Stimulated activated CD4-positive, alpha-beta T cell treated with anti-CD3 and anti-CD28 coated beads, TNF-alpha, amount 100 ng/mL, for 1 hour (primary cell): Measurements from ENCODE around the gene NRP1.

ENCODE experiments used
- DNase-seq, 3 donors: peaks; one replicate each; pipeline ENCODE4 v3.0.0-alpha.2; 2020; ENCODE audit warnings: low read depth in 3 of 3, low spot score in 1 of 3

The NRP1 gene

DNA sequence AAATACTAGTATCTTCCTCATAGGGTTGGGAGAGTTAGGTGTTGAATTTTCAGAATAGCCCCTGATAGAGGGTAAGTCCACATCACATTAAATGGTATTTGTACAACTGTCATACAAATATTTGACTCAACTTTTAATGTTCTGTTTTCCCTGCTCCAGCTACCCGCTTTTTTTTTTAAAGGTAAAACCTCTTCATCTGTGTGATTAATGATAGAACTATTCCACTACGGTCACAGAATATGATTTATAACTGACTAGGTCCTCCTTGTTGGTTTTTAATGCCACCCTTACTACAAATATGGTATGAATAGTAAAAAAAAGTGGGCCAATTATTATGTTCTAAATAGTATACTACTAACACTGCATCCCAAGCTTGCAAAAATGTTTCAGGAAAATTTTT is 15.6 kb upstream of the NRP1 start:
- DNase-seq = no peak

DNA sequence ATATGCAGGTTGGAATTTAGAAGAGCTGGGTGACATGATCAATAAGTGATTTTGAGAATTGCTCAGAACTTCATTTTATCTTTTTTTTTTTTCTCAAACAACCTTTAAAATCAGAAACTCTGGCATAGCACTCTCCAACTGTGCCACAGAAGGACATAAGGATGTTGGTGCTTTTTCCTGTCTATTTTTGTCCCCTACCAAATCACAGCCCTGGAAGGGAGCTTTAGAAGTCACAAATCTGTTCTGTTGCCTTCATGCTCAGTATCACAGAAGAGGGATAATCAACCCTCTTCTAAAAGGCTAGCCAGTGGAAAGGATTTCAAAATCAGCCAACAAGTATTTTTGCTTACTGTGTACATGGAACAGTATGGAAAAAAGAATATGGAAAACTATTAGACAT is 14.8 kb upstream of the NRP1 start:
- no peak for DNase-seq

DNA sequence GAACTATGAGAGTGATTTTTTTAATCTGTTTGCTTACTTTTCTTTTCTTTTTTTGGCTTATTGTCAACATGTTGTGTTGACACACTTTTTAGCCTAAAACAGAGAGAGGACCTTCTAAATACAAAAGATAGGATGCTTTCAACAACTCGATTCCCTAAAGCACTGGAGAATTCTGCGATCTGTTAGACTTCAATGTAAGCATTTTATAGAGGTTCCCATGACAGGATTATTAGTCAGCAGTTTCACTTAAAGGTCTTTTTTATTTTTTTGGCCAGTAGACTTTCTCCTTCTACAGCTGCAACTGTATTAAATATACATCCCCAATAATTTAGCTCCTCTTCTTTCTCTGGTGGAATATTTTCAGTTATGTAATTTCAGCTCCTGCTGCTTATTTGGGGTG is 12.7 kb upstream of the NRP1 start:
- no peak for DNase-seq

DNA sequence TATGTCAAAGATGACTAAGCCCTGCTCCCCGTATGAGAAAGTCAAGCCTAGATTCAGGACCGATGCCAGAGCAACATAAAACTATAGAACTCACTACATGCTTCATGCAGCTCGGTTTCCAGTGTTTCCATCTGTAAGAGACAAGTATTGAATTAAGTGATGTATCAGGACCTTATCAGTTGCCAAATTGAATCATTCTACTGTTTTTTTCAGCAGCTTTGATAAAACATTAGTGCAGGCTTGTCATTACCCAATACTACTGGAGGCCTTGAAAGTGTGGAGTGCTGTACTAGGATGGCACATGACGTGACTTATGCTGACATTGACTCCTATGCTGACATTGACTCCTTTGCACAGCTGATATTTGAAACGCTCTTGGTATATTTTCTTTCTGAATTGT is 10.8 kb upstream of the NRP1 start:
- no peak for DNase-seq

DNA sequence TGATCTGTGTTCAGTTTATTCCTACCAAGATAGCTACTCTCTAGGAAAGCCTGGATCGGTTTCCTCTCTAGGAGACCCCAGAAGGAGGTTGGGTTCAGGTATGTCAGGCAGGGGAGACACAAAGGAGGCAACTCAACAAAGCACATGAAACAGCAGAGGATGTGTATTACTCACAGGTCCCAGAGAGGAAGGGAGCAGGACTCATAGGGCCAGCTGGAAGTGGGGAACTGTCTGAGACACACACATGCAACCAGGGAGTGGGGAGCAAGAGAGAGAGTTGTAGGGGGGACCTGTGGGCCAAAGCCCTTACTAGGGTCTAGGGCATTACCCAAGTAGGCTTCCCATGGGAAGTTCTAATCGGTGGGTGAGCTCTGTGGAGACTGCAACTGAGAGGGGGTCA is 10.2 kb upstream of the NRP1 start:
- no peak for DNase-seq

DNA sequence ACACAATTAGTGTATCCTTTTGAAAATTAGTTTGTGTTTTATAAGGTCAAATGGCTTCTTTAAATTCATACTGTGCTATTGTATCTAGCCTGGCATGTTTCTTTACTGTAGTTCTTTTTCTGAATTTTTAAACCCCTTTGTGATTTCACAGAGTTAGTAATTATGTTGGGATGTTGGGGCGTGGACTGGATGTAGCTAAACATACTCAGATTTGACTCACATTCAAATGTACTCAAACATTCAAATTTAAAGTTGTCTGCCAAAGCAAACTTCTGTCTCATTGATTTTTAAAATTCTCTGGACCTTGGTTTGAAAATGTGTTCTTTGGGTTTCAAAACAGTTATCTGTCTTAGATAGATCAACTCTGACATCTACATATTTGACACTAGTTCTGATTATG is 7.2 kb upstream of the NRP1 start:
- DNase-seq = no peak

DNA sequence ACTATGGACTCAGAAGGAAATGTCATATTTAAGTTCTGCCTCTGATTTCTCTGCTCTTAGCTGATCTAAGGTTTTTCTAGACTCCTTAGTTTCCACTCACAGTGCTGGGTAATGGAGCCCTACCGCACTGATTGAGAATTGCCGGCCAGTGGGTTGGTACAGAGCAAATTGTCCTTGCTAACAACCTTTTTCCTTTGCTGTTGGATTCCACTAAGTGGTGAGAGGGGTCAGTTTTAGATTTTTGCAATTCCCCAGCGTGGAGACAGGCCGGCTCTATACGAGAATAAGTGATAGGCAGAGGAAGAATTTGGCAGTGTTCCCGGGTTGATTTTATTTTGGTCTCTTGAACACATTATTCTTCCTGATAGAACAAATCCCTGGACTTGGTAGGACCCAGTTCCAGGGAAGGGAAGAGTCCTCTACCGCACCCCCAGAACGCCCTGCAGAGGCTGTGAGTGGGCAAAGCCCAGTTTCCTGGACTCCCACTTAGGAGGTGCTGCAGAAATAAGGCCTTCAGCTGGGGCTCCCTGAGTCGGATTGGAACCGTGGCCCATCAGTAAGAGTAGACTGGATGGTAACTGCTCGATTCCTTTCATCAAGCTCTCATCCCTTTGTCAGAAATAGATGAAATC is 3.0 kb upstream of the NRP1 start:
- DNase-seq = no peak

DNA sequence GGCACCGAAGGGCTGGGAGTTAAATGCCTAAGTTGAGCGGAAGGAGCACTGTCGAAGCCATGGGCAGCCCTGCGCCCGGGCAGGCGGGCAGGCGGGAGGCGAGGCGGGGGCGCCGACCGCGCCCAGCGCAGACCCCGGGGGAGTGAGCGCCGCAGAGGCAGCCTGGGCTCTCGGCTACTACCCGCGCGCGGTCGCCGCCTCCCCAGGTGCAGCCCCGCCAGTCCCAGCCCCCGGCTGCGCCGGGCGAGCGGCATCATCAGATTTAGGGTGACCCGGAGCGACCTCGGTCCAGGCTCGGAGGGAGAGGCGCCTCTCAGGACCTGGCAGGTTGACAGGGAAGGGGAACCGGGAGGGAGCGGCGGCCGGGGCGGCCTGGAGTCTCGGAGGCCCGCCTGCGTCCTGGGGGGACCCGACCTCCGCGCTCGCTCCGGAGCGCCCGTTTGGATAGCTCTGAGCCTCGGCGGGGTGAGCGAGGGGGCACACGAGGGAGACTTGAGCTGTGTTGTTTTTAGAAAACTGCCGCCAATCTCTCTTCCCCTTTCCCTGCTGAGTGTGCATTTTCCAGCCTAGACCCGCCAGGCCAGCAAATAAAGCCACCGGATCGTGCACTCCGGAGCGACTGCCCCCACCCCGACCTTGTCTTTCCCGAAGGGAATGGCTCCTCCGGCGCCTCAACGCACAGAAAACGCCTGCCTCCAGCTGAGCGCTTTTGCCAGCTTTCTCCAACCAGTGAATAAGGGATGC is 2.3 kb upstream of the NRP1 start:
- no peak for DNase-seq

DNA sequence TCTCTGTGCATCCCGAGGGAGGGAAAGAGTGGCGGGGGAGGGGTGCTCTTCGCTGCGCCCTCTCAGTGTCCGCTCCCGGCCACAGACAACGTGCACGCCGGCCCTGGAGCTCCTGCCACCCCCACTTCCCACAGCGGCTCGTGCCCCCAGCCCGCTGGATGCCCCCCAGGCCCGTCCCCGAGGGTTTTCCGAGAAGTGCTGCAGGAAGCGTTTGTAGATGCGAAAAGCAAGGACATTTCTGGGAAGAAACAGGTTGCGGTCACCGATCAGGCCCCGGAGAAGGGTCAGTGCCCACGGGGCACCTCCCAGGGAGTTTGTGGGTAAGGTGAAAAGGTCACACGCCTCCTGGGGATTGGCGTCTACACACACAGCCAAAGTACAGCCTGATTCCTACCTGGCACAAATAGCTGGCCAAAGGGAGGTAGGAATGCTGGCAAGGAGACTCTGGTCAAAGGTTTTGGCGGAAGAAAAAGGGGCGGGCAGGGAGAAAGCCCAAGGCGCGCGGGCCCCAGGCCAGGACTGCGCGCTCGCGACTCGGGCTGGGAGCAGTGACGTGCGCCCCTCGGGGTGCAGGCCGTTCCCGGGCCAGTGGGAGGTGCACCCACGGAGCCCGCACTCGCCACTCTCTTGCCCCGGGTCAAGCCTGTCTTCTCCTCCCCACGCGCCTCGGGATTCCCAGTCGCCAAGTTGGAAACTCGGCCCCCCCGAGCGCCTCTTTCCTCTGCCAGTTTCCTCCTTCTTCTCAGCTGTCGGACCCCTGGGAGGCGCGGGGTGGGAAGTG is 1.5 kb upstream of the NRP1 start:
- DNase-seq = peak in 1 of 3 donors; percentile 9

DNA sequence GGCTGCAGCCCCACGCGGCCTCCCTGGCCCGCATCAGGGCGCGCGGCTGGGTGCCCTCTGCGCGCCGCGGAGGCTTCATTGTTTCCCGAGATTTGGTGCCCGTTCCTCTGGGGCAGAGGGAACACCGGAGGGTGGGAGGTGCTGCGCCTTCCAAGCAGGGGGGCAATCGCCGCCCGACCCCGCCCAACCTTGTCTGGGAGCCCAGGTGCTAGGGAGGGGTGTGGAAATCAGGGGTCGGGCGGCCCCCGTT is 1.0 kb upstream of the NRP1 start:
- DNase-seq = no peak

DNA sequence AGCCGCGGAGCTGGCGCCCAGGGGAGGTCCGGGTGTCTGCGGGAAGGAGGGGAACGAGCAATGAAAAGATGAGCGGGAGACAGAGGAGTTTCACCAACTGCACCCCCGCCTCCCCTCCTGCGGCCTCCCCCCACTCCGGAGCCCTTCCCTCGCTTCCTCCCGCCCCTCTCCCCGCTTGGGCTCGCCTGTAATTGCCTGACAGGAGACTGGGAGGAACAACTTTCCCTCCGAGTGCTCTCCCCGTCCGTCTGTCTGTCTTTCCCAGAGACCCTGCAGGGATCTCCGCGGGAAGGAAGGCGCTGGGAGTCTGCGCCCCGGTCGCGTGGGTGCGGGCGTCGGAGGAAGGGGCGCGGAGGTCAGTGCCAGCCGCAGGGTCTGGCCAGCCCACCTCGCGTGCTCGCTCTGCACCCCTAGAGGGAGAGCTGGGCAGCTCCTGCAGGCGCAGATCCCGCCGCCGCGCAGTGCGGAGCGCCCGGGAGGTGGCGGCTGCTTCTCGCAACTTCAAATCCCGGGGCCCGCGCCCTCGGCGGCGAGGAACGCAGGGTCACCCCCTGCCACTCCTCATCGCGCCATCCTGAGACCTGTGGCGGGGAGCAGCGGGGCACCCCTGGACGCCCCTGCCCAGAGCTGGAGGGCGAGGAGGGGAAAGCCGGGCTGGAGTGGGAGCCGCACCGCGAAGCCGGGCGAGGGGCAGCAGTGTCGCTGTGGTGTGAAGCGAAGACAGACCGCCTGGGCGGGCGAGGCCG is 511 bp upstream of the NRP1 start:
- peak in 1 of 3 donors; percentile 14 for DNase-seq

DNA sequence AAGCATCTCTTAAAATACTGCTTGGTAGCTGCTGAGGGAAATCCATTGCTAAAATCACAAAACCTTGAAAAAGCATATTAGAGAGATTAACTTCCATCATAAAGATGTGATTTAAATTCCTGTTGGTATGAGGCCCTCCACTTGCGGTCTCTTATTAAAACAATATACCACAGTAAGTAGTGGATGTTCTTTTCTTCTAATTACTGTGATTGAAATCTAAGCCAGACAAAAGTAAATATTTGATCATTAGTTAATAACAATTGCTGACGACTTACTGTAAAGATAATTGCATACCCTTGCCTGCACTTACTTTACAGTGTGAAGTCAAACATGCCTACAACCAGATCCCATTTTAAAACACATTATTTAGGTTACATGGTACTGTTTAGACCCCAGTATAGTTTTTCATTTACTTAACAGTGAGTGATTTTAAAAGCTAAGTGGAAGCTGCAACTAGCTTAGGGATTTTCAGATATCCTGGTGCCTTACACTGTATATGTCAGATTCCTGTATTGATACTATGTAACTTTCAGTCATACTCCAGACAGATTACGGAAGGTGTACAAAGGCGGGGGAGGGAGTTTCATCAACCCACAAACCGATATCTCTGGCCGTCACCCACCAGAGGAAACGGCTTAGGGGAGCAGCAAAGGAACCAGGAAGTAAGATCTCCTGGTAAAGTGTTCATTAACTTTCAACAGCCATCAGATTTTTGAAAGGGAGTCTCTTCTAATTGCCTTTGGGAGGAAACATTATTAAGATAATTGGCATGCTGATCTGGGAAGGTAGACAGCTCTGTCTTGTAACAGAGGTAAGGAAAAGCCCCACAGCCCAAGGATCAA is 986 bp downstream of the NRP1 start:
- DNase-seq = peak in 1 of 3 donors; percentile 5

DNA sequence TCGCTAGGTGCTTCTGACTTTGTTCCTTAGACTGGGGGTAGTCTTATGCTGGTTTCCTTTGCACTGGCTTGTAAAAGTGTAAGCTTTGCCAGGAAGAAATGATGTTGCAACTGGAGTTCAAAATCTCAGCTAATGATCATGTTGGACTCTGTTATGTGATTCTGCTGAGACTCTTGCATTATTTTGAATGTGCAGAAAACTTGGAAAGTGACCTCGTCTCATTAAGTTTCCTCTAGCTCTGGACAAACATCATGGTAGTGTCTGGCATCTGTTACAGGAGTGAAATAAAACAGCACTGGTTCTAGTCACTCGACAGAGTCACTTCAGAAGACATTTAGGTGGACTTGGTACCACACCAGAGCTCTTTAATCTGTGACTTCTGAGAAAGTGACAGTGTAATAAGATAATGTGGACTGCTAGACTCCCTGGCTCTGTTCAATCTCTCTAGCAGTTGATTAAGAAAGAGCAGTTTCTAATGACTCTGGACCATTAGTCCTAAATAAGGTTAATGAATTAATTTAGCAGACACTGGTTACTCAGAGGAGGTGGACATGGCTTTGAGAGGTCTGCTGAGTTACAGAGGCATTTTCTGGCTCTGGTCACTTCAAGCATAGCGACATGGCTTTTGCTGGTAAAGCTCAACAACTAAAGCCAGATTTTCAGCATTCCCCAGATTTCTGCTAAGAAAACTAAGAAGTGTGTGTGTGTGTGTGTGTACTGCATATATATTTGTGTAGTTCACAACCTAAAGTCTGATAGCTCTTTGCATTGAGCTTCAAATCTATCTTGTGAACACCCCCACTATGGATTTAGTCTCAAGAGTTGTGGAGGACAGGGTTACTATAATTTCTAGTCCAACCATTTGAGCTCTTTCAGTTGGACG is 2.0 kb downstream of the NRP1 start:
- DNase-seq = no peak

DNA sequence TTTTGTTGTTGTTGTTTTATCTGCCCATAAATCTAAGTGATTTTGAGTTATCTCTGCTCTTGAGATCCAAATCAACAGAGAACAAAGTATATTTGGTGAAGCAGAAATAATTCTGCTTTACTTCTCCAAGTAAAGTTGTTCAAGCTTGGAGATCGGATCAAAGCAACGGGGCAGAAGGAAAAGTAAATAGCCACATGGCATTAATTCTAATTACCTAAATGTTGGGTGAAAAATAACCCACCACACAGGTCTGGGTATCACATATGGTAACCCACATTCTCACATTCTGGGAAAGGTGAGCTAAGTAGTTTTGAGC is 3.1 kb downstream of the NRP1 start:
- DNase-seq = no peak

DNA sequence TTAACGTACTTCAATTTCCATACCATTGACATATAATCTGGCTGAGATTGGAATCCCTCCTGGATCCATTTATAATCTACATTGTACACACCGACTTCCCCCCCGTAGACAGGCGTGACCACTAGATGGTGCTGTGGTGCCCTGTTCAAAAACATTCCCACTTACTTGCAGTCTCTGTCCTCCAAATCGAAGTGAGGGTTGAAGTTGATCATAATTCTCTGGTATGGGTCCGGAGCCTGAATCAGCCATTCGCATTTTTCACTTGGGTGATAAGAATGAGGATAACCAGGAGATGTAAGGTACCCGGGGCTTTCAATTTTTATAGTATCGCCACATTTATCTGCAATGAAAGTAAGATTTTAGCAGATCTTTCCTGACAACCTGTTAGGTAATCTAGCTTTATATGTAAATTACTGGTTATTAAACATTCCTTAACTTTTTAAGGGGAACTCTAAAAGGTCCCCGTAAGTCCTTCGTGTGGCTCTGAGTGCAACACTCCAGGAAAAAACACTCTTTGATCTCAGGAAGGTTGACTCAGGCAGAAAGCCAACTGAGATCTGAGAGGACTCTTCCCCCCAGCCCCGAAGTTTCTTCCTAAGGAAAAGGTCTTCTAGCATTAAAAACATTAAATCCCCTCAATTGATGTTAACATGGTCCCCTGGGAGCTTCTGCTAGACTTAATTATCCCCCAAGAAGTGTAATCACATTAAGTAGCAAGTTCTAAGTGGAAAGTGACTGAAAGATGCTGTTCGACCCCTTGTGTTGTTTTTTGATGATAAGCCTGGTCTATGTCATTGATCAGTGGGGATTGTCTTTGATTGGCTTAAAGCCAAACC is 3.7 kb downstream of the NRP1 start:
- DNase-seq = peak; percentile 41 to 72 (median 54)

DNA sequence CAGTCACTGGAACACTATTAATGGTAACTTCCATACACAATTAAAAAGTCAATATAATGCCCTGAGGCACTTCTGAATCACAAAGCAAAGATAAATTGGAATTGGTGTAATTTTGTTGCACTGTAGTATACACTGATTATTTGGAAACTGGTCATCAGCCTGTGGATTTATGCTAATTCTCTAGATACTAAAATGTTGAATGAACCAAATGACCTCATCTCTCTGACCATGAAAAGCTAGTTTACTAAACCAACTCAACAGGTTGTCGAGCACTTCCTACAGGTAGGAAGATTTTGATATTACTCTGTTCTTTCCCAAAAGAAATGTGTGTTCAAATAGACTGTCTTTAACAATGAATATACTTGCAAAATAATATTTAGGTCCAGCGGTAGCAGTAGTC is 5.3 kb downstream of the NRP1 start:
- no peak for DNase-seq

DNA sequence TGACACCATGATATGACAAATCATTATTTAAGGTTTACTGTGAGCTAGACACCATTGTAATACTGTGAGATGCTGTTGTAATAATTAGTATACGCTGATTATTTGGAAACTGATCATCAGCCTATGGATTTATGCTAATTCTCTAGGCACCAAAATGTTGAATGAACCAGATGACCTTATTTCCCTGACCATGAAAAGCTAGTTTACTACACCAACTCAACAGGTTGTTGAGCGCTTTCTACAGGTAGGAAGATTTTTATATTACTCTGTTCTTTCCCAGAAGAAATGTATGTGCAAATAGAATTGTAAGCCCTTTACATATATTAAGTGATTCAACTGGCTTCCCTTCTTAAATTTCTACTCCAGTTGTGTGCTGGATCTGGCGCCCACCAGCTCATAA is 6.2 kb downstream of the NRP1 start:
- DNase-seq = no peak

DNA sequence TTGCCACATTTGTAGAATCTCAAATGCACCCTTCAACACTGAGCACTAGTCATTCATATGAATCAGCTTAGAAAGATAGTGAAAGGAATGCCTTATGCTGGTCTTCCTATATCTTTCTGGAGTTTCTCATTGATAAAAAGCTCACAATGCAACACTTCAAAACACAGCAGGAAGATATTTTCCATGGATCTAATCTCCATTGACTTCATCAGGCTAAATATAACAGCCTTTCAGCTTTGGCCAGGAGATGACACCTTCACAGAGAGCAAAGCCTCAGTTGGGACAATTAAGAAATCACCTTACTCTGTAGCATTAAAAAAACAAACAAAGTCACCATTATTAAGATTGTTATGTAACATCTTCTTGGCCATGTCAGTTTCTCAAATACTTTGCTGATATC is 6.7 kb downstream of the NRP1 start:
- no peak for DNase-seq

DNA sequence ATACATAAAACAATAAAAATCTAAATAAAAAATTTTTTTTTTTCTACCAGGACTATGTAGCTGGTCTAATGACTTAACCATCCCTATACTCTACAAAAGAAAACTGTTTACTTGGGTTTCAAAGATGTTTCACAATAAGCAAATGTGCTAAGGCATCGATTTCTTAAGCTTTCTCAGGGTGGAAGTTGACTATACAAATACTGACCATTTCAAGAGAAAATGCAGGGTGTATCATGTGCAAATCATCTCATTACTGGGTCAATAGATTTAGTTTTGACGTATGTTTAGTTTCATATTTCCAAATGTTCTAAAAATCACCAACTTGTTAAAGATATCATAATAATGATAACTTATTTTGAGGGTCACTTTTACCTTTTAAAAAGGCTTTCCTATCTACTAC is 7.5 kb downstream of the NRP1 start:
- DNase-seq = no peak
